ENCODE results near the gene C1QTNF8.

Gene C1QTNF8

DNA sequence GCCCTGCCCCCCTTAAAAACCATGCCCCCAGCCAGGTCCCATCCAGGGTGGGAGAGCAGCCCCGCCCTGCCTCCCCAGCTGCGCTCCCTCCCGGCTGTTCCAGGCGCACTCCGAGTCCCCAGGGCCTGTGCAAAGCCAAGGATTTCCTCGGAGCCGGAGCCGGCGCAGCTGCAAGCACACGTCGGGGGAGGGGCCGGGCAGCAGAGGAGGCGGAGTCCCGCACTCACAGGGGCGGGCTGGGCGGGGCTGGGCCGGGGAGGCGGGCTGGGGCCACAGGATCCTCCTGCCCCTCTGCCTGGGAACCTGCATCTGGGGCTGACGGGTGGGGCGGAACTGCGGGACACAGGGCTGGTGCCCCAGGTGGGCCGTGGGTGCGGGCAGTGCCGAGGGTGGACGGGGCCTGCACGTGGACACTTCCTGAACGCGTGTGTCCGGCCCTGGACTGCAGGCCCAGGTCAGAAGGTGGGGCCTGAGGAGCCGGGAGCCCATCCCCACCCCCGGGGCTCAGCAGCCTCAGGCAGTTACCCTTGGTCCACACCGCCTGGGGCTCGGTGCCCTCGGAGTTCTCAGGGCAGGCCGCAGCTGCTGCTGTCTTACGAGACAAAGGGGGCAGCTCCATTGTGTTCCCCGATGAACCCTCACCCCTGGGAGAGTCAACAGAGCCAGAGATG is 47.5 kb downstream of the C1QTNF8 start:
- Histone ChIP-seq H3K9ac (ENCODE audit: low read depth, low read length) (no peak overlapping the region), H2AFZ (ENCODE audit: low read depth, low read length) (no peak overlapping the region), H3K9me3 (ENCODE audit: insufficient read depth, low read length, severe bottlenecking) (no peaks in the 10 kb centered on the region), H3K4me3 (ENCODE audit: low read depth in 1 of 2, low read length in 2 of 2) (no peak overlapping the region), H3K79me2 (ENCODE audit: insufficient read depth, low read length) (no peaks in the 10 kb centered on the region), H4K20me1 (ENCODE audit: insufficient read depth, low read length) (no peaks in the 10 kb centered on the region; the same call in 1 of the 2 replicates), H3K36me3 (ENCODE audit: insufficient read depth, low read length) (no peaks in the 10 kb centered on the region), H3K27ac (ENCODE audit: low read length) (no peak overlapping the region), H3K27me3 (ENCODE audit: insufficient read depth, low read length, poor library complexity) (no peaks in the 10 kb centered on the region), H3K4me1 (ENCODE audit: insufficient read depth, low read length) (no peaks in the 10 kb centered on the region), H3K4me2 (ENCODE audit: insufficient read depth, low read length) (no peak overlapping the region)
- ATAC-seq (ENCODE audit: insufficient read depth, low read depth) (peak; percentile 59; the same call in 2 of the 3 replicates), DNase-seq (peak; percentile 30)
- TF ChIP-seq, protein P1, sequence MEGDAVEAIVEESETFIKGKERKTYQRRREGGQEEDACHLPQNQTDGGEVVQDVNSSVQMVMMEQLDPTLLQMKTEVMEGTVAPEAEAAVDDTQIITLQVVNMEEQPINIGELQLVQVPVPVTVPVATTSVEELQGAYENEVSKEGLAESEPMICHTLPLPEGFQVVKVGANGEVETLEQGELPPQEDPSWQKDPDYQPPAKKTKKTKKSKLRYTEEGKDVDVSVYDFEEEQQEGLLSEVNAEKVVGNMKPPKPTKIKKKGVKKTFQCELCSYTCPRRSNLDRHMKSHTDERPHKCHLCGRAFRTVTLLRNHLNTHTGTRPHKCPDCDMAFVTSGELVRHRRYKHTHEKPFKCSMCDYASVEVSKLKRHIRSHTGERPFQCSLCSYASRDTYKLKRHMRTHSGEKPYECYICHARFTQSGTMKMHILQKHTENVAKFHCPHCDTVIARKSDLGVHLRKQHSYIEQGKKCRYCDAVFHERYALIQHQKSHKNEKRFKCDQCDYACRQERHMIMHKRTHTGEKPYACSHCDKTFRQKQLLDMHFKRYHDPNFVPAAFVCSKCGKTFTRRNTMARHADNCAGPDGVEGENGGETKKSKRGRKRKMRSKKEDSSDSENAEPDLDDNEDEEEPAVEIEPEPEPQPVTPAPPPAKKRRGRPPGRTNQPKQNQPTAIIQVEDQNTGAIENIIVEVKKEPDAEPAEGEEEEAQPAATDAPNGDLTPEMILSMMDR (IDR thresholded peaks at IDR 0.05; ENCODE audit: borderline replicate concordance, extremely low read depth, low read length, poor library complexity, severe bottlenecking) = no peak
- TF ChIP-seq EZH2 (IDR thresholded peaks at IDR 0.05; ENCODE audit: borderline replicate concordance, low read depth, low read length, severe bottlenecking) = no peak

DNA sequence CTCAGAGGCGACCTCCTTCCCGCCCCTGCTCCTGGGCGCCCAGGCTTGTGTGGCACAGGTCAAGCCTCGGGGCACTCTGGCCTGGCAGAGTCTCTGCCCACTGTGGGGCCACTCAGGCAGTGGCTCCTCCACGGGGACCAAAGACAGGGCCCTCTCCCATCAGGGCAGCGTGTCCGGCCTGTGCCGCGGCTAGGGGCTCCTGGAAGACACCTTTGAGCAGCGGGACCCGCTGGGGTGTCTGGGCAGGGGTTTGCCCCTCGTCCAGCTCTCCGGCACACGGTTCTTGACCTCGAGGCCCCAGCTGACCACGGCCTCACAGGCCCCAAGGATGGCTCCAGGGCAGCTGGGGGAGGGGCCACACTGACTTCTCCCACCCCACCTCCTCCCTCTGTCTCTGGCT is 48.2 kb downstream of the C1QTNF8 start:
- Histone ChIP-seq H2AFZ (ENCODE audit: low read depth, low read length) (no peak overlapping the region), H4K20me1 (ENCODE audit: insufficient read depth, low read length) (no peaks in the 10 kb centered on the region; the same call in 1 of the 2 replicates), H3K9me3 (ENCODE audit: insufficient read depth, low read length, severe bottlenecking) (no peaks in the 10 kb centered on the region), H3K4me2 (ENCODE audit: insufficient read depth, low read length) (no peak overlapping the region), H3K36me3 (ENCODE audit: insufficient read depth, low read length) (no peaks in the 10 kb centered on the region), H3K9ac (ENCODE audit: low read depth, low read length) (no peak overlapping the region), H3K4me1 (ENCODE audit: insufficient read depth, low read length) (no peaks in the 10 kb centered on the region), H3K4me3 (ENCODE audit: low read depth in 1 of 2, low read length in 2 of 2) (no peak overlapping the region), H3K79me2 (ENCODE audit: insufficient read depth, low read length) (no peaks in the 10 kb centered on the region), H3K27me3 (ENCODE audit: insufficient read depth, low read length, poor library complexity) (no peaks in the 10 kb centered on the region), H3K27ac (ENCODE audit: low read length) (no peak overlapping the region)
- DNase-seq (no peak), ATAC-seq (ENCODE audit: insufficient read depth, low read depth) (no peak)
- TF ChIP-seq, protein P1 (IDR thresholded peaks at IDR 0.05; ENCODE audit: borderline replicate concordance, extremely low read depth, low read length, poor library complexity, severe bottlenecking) = no peak
- no peak for TF ChIP-seq EZH2 (IDR thresholded peaks at IDR 0.05; ENCODE audit: borderline replicate concordance, low read depth, low read length, severe bottlenecking)

DNA sequence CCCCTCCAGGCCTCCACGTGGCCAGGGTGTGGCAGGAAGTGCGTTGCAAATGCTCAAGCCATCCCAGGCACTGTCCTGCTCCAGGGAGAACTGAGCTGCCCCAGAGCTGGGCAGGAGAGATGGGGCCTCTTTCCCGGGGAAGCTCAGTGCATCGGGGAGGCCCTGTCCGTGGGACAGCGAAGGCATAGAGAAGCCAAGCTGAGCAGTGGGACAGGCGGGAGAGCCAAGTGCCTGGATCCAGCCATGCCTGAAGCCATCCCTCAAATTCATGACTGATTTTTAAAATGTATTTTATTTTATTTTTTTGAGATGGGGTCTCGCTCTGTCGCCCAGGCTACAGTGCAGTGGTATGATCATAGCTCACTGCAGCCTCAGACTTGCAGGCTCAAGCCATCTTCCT is 48.9 kb downstream of the C1QTNF8 start:
- DNase-seq = no peak
- H3K4me2 ChIP-seq (ENCODE audit: insufficient read depth, low read length) = no peak overlapping the region
- H3K79me2 ChIP-seq (ENCODE audit: insufficient read depth, low read length) = no peaks in the 10 kb centered on the region
- no peak overlapping the region for H2AFZ ChIP-seq (ENCODE audit: low read depth, low read length)
- no peaks in the 10 kb centered on the region for H3K27me3 ChIP-seq (ENCODE audit: insufficient read depth, low read length, poor library complexity)
- H3K9me3 ChIP-seq (ENCODE audit: insufficient read depth, low read length, severe bottlenecking) = no peaks in the 10 kb centered on the region
- H3K4me1 ChIP-seq (ENCODE audit: insufficient read depth, low read length) = no peaks in the 10 kb centered on the region
- TF ChIP-seq EZH2 (IDR thresholded peaks at IDR 0.05; ENCODE audit: borderline replicate concordance, low read depth, low read length, severe bottlenecking) = no peak
- TF ChIP-seq, protein P1 (IDR thresholded peaks at IDR 0.05; ENCODE audit: borderline replicate concordance, extremely low read depth, low read length, poor library complexity, severe bottlenecking) = no peak
- no peak overlapping the region for H3K4me3 ChIP-seq (ENCODE audit: low read depth in 1 of 2, low read length in 2 of 2)
- H3K27ac ChIP-seq (ENCODE audit: low read length) = no peak overlapping the region
- no peaks in the 10 kb centered on the region for H3K36me3 ChIP-seq (ENCODE audit: insufficient read depth, low read length)
- no peak for ATAC-seq (ENCODE audit: insufficient read depth, low read depth)
- no peaks in the 10 kb centered on the region for H4K20me1 ChIP-seq (ENCODE audit: insufficient read depth, low read length)
- H3K9ac ChIP-seq (ENCODE audit: low read depth, low read length) = no peak overlapping the region

Data from DND-41 (cell line).